GM23338 (cell line): ENCODE results near the gene C2CD5. TPM values are rescaled to one million over a fixed set of nuclear protein-coding genes. Genes with fewer than 3 reads are reported as not detected.

Source experiments
- ATAC-seq: fragments of 200-7000 bp; cut with Tn5 transposase; 3 replicates; pipeline ENCODE4 v1.9.1; 2020
- DNase-seq: peaks from one replicate; pipeline ENCODE4 v3.0.0-alpha.2; 2015; ENCODE audit warnings: low spot score
- H2AFZ ChIP-seq: fragments of 200-600 bp; sonication (generic); 2 replicates; pipeline ENCODE4 v1.8.0; 2016; ENCODE audit warnings: antibody characterized with exemption, mild to moderate bottlenecking, moderate library complexity
- H3F3A ChIP-seq: fragments of 200-600 bp; sonication (generic); replicated peaks from 2 replicates; pipeline ENCODE4 v1.8.0; 2017; ENCODE audit warnings: antibody characterized with exemption, mixed run types, low read depth
- H3K27ac ChIP-seq: fragments of 200-600 bp; sonication (generic); 2 replicates; pipeline ENCODE4 v1.6.1; 2016; ENCODE audit warnings: low read depth
- H3K27me3 ChIP-seq: fragments of 200-600 bp; sonication (generic); 2 replicates; pipeline ENCODE4 v1.8.0; 2016; ENCODE audit warnings: mild to moderate bottlenecking, mixed run types, moderate library complexity; ENCODE audit not compliant: insufficient read depth
- H3K36me3 ChIP-seq: fragments of 200-600 bp; sonication (generic); 2 replicates; pipeline ENCODE4 v1.8.0; 2016; ENCODE audit warnings: mild to moderate bottlenecking; ENCODE audit not compliant: insufficient read depth
- H3K4me1 ChIP-seq: fragments of 200-600 bp; sonication (generic); 2 replicates; pipeline ENCODE4 v1.8.0; 2016; ENCODE audit warnings: mild to moderate bottlenecking, moderate library complexity; ENCODE audit not compliant: insufficient read depth
- H3K4me2 ChIP-seq: fragments of 200-600 bp; sonication (generic); 2 replicates; pipeline ENCODE4 v1.7.1; 2017; ENCODE audit warnings: mixed run types
- H3K4me3 ChIP-seq: fragments of 200-600 bp; sonication (generic); 2 replicates; pipeline ENCODE4 v1.6.1; 2016; ENCODE audit warnings: mixed run types
- H3K79me2 ChIP-seq: fragments of 200-600 bp; sonication (generic); replicated peaks from 2 replicates; pipeline ENCODE4 v1.8.0; 2017; ENCODE audit warnings: mild to moderate bottlenecking; ENCODE audit not compliant: insufficient read depth
- H3K9me2 ChIP-seq: fragments of 200-600 bp; sonication (generic); 2 replicates; pipeline ENCODE4 v1.8.0; 2017; ENCODE audit not compliant: insufficient read depth
- H4K20me1 ChIP-seq: fragments of 200-600 bp; sonication (generic); replicated peaks from 2 replicates; pipeline ENCODE4 v1.8.0; 2017; ENCODE audit warnings: mild to moderate bottlenecking; ENCODE audit not compliant: insufficient read depth
- H3K27ac Mint-ChIP-seq: 2 replicates; pipeline ENCODE4 v1.8.0; 2020; ENCODE audit warnings: inconsistent platforms, mild to moderate bottlenecking, moderate library complexity, mixed read lengths
- H3K27me3 Mint-ChIP-seq: 3 replicates; pipeline ENCODE4 v1.8.0; 2022; ENCODE audit warnings: low read depth, mild to moderate bottlenecking, moderate library complexity, mixed read lengths, inconsistent platforms; ENCODE audit not compliant: insufficient read depth, poor library complexity
- H3K36me3 Mint-ChIP-seq: 3 replicates; pipeline ENCODE4 v1.8.0; 2021; ENCODE audit warnings: low read depth, mild to moderate bottlenecking, inconsistent platforms, moderate library complexity, mixed read lengths
- H3K4me1 Mint-ChIP-seq: 3 replicates; pipeline ENCODE4 v1.8.0; 2020; ENCODE audit warnings: mild to moderate bottlenecking, inconsistent platforms, mixed read lengths
- H3K4me3 Mint-ChIP-seq: 3 replicates; pipeline ENCODE4 v1.8.0; 2021; ENCODE audit warnings: moderate library complexity, mild to moderate bottlenecking, inconsistent platforms, mixed read lengths
- H3K9me3 Mint-ChIP-seq: 3 replicates; pipeline ENCODE4 v1.8.0; 2020; ENCODE audit warnings: moderate library complexity, mild to moderate bottlenecking, inconsistent platforms, mixed read lengths
- CREB1 ChIP-seq: fragments of 250-450 bp; sonication (Bioruptor Pico); IDR thresholded peaks from 2 replicates; pipeline ENCODE4 v1.5.0; 2020; ENCODE audit warnings: low read depth, mild to moderate bottlenecking, moderate library complexity
- EZH2 ChIP-seq: fragments of 200-600 bp; sonication (generic); IDR thresholded peaks from one replicate; pipeline ENCODE4 v1.8.0; 2017; ENCODE audit warnings: antibody characterized with exemption, mild to moderate bottlenecking, low read depth; ENCODE audit not compliant: unreplicated experiment
- EZH2phosphoT487 ChIP-seq: fragments of 200-600 bp; sonication (generic); IDR thresholded peaks from one replicate; pipeline ENCODE4 v1.8.1; 2018; ENCODE audit warnings: antibody characterized with exemption; ENCODE audit not compliant: unreplicated experiment
- NANOG ChIP-seq: IDR thresholded peaks from 2 replicates; pipeline ENCODE4 v1.6.1; 2016; ENCODE audit warnings: antibody characterized with exemption, borderline replicate concordance
- POLR2AphosphoS5 ChIP-seq: IDR thresholded peaks from 2 replicates; pipeline ENCODE4 v1.6.1; 2016; ENCODE audit warnings: antibody characterized with exemption, low read depth
- ZNF331 ChIP-seq: fragments of 250-450 bp; sonication (Bioruptor Pico); IDR thresholded peaks from 2 replicates; pipeline ENCODE4 v1.5.0; 2020; ENCODE audit warnings: low read depth, mild to moderate bottlenecking, moderate library complexity
- polyA plus RNA-seq: library from polyadenylated mRNA; unstranded; fragments of >200 nt; fragmentation: Nextera tagmentation; extraction: Ambion mirVana; gene quantifications from 2 replicates; pipeline ENCODE4 v1.2.1, GENCODE V29; 2016
- total RNA-seq: library from RNA; depleted of rRNA; stranded (reverse); fragments of >200 nt; shearing (Covaris generic); gene quantifications from 2 replicates; pipeline ENCODE4 v1.2.3, GENCODE V29; 2014
- TF ChIP-seq, protein P1 (sequence below), 2 experiments: fragments of 200-600 bp in 1 of 2; sonication (generic) in 1 of 2; conservative IDR thresholded peaks; 2 replicates each; pipeline versions ENCODE4 v1.5.1 to v1.6.1; 2016 to 2017; ENCODE audit warnings: antibody characterized with exemption in 2 of 2, low read depth in 2 of 2, mild to moderate bottlenecking in 2 of 2, moderate library complexity in 1 of 2
- TF ChIP-seq, protein P2 (sequence below): fragments of 250-450 bp; sonication (Bioruptor Pico); IDR thresholded peaks from 2 replicates; pipeline ENCODE4 v1.5.0; 2020; ENCODE audit warnings: mild to moderate bottlenecking, moderate library complexity
- TF ChIP-seq, protein P3 (sequence below): IDR thresholded peaks from 2 replicates; pipeline ENCODE4 v1.6.1; 2016; ENCODE audit warnings: antibody characterized with exemption
- TF ChIP-seq, protein P4 (sequence below): IDR thresholded peaks from one replicate; pipeline ENCODE4 v1.6.1; 2018; ENCODE audit warnings: antibody characterized with exemption; ENCODE audit not compliant: unreplicated experiment

C2CD5 gene
- total and polyA plus RNA-seq, 2 experiments from 2014 or later: 22.0 to 68.6 TPM

DNA sequence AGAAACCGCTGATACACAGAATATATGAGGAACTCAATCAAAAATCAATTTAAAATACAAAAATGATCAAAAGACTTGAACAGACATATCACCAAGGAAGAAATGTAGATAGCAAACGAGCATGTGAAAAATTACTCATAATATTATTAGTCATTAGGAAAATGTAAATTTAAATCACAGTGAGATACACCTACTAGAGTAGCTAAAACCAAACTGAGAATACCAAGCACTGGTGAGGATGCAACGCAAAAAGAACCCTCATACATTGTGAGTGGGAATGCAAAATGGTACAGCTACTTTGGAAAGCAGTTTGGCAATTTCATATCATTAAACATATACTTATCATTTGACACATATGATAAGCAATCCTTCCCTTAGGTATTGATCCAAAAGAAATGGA lies 108.8 kb downstream of the C2CD5 start (continued):
- TF ChIP-seq, protein P1, sequence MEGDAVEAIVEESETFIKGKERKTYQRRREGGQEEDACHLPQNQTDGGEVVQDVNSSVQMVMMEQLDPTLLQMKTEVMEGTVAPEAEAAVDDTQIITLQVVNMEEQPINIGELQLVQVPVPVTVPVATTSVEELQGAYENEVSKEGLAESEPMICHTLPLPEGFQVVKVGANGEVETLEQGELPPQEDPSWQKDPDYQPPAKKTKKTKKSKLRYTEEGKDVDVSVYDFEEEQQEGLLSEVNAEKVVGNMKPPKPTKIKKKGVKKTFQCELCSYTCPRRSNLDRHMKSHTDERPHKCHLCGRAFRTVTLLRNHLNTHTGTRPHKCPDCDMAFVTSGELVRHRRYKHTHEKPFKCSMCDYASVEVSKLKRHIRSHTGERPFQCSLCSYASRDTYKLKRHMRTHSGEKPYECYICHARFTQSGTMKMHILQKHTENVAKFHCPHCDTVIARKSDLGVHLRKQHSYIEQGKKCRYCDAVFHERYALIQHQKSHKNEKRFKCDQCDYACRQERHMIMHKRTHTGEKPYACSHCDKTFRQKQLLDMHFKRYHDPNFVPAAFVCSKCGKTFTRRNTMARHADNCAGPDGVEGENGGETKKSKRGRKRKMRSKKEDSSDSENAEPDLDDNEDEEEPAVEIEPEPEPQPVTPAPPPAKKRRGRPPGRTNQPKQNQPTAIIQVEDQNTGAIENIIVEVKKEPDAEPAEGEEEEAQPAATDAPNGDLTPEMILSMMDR (conservative IDR thresholded peaks at IDR 0.05; ENCODE audit: low read depth in 2 of 2): no peak

DNA sequence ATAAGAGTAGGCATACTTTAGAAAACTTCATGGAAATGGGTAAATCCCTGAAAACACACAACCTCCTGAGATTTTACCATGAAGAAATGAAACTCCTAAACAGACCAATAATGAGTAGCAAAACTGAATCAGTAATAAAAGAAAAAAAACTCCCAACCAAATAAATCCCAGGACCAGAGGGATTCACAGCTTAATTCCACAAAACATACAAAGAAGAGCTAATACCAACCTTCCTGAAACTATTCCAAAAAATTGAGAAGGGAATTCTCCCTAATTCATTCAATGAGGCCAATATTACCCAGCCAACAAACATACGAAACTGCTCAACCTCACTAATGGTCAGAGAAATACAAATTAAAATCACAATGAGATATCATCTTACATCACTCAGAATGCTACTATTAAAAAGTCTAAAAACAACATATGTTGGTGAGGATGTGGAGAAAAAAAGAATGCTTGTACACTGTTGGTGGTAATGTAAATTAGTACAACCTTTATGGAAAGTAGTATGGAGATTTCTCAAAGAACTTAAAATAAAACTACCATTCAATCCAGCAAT lies 112.6 kb downstream of the C2CD5 start:
- Mint-ChIP-seq H3K36me3 (no peaks in the 10 kb centered on the region), H3K4me1 (peaks cover 7% of the 10 kb centered on the region; the same call in 2 of the 3 replicates), H3K27ac (no peak overlapping the region), H3K9me3 (no peaks in the 10 kb centered on the region), H3K27me3 (peaks cover 4% of the 10 kb centered on the region), H3K4me3 (no peak overlapping the region)
- Histone ChIP-seq H3K27ac (no peak overlapping the region), H3K27me3 (no peaks in the 10 kb centered on the region), H3K79me2 (no peaks in the 10 kb centered on the region), H3K4me3 (no peak overlapping the region), H3F3A (no peaks in the 10 kb centered on the region), H3K36me3 (no peaks in the 10 kb centered on the region), H3K4me2 (no peak overlapping the region), H3K9me2 (no peaks in the 10 kb centered on the region), H3K4me1 (0 out of 2 replicates have a peak, but pooled peaks cover 2% of the 10 kb centered on the region), H2AFZ (no peak overlapping the region), H4K20me1 (no peaks in the 10 kb centered on the region)
- DNase-seq (no peak), ATAC-seq (no peak)
- TF ChIP-seq, protein P2, sequence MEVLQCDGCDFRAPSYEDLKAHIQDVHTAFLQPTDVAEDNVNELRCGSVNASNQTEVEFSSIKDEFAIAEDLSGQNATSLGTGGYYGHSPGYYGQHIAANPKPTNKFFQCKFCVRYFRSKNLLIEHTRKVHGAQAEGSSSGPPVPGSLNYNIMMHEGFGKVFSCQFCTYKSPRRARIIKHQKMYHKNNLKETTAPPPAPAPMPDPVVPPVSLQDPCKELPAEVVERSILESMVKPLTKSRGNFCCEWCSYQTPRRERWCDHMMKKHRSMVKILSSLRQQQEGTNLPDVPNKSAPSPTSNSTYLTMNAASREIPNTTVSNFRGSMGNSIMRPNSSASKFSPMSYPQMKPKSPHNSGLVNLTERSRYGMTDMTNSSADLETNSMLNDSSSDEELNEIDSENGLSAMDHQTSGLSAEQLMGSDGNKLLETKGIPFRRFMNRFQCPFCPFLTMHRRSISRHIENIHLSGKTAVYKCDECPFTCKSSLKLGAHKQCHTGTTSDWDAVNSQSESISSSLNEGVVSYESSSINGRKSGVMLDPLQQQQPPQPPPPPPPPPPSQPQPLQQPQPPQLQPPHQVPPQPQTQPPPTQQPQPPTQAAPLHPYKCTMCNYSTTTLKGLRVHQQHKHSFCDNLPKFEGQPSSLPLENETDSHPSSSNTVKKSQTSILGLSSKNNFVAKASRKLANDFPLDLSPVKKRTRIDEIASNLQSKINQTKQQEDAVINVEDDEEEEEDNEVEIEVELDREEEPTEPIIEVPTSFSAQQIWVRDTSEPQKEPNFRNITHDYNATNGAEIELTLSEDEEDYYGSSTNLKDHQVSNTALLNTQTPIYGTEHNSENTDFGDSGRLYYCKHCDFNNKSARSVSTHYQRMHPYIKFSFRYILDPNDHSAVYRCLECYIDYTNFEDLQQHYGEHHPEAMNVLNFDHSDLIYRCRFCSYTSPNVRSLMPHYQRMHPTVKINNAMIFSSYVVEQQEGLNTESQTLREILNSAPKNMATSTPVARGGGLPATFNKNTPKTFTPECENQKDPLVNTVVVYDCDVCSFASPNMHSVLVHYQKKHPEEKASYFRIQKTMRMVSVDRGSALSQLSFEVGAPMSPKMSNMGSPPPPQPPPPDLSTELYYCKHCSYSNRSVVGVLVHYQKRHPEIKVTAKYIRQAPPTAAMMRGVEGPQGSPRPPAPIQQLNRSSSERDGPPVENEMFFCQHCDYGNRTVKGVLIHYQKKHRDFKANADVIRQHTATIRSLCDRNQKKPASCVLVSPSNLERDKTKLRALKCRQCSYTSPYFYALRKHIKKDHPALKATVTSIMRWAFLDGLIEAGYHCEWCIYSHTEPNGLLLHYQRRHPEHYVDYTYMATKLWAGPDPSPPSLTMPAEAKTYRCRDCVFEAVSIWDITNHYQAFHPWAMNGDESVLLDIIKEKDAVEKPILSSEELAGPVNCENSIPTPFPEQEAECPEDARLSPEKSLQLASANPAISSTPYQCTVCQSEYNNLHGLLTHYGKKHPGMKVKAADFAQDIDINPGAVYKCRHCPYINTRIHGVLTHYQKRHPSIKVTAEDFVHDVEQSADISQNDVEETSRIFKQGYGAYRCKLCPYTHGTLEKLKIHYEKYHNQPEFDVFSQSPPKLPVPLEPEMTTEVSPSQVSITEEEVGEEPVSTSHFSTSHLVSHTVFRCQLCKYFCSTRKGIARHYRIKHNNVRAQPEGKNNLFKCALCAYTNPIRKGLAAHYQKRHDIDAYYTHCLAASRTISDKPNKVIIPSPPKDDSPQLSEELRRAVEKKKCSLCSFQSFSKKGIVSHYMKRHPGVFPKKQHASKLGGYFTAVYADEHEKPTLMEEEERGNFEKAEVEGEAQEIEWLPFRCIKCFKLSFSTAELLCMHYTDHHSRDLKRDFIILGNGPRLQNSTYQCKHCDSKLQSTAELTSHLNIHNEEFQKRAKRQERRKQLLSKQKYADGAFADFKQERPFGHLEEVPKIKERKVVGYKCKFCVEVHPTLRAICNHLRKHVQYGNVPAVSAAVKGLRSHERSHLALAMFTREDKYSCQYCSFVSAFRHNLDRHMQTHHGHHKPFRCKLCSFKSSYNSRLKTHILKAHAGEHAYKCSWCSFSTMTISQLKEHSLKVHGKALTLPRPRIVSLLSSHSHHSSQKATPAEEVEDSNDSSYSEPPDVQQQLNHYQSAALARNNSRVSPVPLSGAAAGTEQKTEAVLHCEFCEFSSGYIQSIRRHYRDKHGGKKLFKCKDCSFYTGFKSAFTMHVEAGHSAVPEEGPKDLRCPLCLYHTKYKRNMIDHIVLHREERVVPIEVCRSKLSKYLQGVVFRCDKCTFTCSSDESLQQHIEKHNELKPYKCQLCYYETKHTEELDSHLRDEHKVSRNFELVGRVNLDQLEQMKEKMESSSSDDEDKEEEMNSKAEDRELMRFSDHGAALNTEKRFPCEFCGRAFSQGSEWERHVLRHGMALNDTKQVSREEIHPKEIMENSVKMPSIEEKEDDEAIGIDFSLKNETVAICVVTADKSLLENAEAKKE (CRISPR knock-in tag): no peak
- TF ChIP-seq NANOG (no peak), ZNF331 (CRISPR knock-in tag) (no peak), EZH2 (no peak), POLR2AphosphoS5 (no peak), CREB1 (no peak), EZH2phosphoT487 (no peak)
- TF ChIP-seq, protein P3, sequence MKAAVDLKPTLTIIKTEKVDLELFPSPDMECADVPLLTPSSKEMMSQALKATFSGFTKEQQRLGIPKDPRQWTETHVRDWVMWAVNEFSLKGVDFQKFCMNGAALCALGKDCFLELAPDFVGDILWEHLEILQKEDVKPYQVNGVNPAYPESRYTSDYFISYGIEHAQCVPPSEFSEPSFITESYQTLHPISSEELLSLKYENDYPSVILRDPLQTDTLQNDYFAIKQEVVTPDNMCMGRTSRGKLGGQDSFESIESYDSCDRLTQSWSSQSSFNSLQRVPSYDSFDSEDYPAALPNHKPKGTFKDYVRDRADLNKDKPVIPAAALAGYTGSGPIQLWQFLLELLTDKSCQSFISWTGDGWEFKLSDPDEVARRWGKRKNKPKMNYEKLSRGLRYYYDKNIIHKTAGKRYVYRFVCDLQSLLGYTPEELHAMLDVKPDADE: no peak
- TF ChIP-seq, protein P4, sequence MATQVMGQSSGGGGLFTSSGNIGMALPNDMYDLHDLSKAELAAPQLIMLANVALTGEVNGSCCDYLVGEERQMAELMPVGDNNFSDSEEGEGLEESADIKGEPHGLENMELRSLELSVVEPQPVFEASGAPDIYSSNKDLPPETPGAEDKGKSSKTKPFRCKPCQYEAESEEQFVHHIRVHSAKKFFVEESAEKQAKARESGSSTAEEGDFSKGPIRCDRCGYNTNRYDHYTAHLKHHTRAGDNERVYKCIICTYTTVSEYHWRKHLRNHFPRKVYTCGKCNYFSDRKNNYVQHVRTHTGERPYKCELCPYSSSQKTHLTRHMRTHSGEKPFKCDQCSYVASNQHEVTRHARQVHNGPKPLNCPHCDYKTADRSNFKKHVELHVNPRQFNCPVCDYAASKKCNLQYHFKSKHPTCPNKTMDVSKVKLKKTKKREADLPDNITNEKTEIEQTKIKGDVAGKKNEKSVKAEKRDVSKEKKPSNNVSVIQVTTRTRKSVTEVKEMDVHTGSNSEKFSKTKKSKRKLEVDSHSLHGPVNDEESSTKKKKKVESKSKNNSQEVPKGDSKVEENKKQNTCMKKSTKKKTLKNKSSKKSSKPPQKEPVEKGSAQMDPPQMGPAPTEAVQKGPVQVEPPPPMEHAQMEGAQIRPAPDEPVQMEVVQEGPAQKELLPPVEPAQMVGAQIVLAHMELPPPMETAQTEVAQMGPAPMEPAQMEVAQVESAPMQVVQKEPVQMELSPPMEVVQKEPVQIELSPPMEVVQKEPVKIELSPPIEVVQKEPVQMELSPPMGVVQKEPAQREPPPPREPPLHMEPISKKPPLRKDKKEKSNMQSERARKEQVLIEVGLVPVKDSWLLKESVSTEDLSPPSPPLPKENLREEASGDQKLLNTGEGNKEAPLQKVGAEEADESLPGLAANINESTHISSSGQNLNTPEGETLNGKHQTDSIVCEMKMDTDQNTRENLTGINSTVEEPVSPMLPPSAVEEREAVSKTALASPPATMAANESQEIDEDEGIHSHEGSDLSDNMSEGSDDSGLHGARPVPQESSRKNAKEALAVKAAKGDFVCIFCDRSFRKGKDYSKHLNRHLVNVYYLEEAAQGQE: no peak
